HUES64 (cell line): ENCODE measurements around the gene RNMT.
A peak's percentile ranks its signal among the peaks of the same experiment; 100 is the strongest.

ENCODE experiments used
- H3K27ac ChIP-seq: 2 replicates; pipeline ENCODE4 v1.7.0; 2013; ENCODE audit warnings: low read depth, low read length, inconsistent platforms
- H3K27me3 ChIP-seq: 2 replicates; pipeline ENCODE4 v1.6.1; 2013; ENCODE audit warnings: mild to moderate bottlenecking, low read length; ENCODE audit not compliant: insufficient read depth
- H3K36me3 ChIP-seq: 2 replicates; pipeline ENCODE4 v1.6.1; 2013; ENCODE audit warnings: mild to moderate bottlenecking, low read length; ENCODE audit not compliant: insufficient read depth
- H3K4me1 ChIP-seq: 2 replicates; pipeline ENCODE4 v1.6.1; 2013; ENCODE audit warnings: mild to moderate bottlenecking, low read length, moderate library complexity; ENCODE audit not compliant: insufficient read depth
- H3K4me3 ChIP-seq: 2 replicates; pipeline ENCODE4 v1.5.1; 2013; ENCODE audit warnings: mild to moderate bottlenecking, low read length, moderate library complexity
- H3K9ac ChIP-seq: 2 replicates; pipeline ENCODE4 v1.6.1; 2013; ENCODE audit warnings: mild to moderate bottlenecking, low read depth, low read length
- H3K9me3 ChIP-seq: 2 replicates; pipeline ENCODE4 v1.6.1; 2013; ENCODE audit warnings: low read depth, low read length; ENCODE audit not compliant: insufficient read depth
- WGBS: fragments of 150-250, 120-280 bp; methylation state at CpG from one replicate; pipeline ENCODE4 v1.1.7; 2013; ENCODE audit warnings: missing lambda C conversion rate; 5-methylcytosine and 5-hydroxymethylcytosine counted together

The RNMT gene

DNA sequence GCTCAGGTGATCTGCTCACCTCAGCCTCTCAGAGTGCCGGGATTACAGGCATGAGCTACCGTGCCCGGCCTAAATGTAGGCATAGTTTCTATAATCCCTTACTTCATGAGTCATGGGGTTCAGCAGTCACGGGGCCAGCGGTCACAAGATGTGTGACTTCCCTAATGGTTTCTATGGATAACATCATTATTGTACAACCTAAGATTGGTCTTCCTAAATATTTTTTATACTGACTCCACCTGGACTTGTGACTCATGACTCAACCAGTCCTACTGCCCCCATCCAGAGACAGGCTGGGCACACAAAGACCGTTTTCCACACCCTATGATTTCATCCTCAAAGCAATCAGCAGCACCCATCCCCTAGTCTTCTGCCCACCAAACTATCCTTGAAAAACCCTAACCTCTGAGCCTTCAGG, 16.1 kb upstream of the RNMT start:
- Histone ChIP-seq H3K4me3 (no peak overlapping the region), H3K4me1 (peaks cover 17% of the 10 kb centered on the region), H3K36me3 (peaks cover 7% of the 10 kb centered on the region; the same call in 1 of the 2 replicates), H3K9ac (no peak overlapping the region), H3K9me3 (peaks cover 16% of the 10 kb centered on the region), H3K27ac (no peak overlapping the region), H3K27me3 (no peaks in the 10 kb centered on the region)
- WGBS: 92% methylated on average over 6 of the region's 6 CpGs

DNA sequence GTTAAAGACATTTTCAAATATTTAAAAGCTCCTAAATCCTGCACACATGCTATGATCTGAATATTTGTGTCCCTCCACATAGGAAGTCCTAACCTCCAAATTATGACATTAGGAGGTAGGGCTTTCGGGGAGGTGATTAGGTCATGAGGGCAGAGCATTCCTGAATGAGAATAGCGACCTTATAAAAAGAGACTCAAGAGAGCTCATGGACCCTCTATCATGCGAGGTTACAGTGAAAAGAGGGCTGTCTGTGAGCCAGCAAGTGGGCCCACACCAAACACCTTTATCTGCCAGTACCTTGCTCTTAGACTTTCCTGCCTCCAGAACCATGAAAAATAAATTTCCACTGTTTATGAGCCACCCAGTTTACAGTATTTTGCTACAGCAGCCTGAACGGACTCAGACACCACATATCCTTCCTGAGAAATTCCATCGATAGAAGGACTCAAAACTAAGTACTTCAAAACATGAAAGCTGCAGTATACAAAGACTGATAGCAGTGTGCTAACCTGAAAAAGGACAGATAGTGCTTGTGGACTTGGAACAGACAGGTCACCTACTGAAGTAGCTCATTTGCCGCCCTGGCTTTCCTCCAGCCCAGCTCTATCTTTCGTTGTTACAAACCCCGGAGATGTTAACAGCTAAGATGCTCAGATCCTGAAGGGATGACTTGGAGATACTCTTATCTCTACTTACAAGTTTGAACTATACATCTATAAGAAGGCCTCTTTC, 13.9 kb upstream of the RNMT start:
- Histone ChIP-seq H3K9me3 (peaks cover 4% of the 10 kb centered on the region; the same call in 1 of the 2 replicates), H3K36me3 (no peaks in the 10 kb centered on the region), H3K9ac (no peak overlapping the region), H3K4me1 (peaks cover 17% of the 10 kb centered on the region), H3K27me3 (no peaks in the 10 kb centered on the region), H3K27ac (peak overlapping the region; percentile 52; the same call in 1 of the 2 replicates), H3K4me3 (no peak overlapping the region)
- 83% methylated on average over 8 of the region's 8 CpGs for WGBS

DNA sequence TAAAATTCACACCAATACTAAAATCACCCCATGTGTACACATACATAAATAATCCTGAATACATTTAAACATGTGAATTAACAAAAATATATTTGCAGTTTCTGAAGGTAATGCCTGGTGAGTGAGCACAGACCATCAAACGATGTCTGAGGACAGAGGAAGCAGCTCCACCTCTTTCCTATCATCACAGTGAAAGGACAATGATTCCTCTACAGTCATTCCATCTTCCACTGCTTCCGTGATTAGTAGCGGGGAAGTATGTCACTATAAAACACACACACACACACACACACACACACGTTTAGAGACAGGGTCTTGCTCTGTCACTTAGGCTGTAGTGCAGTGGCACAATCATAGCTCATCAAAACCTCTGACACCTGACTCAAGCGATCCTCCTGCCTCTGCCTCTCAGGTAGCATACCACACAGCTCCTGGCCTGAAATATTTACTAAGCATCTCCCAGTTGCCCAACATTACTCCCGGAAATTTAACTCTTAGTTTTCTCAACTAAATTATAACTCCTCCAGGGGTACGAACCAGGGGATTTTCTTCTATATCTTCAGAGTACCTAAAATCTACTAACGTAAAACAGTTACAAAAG, 12.9 kb upstream of the RNMT start:
- H3K27ac ChIP-seq: no peak overlapping the region
- H3K9ac ChIP-seq: no peak overlapping the region
- 88% methylated on average over 8 of the region's 8 CpGs for WGBS
- peaks cover 17% of the 10 kb centered on the region for H3K4me1 ChIP-seq
- H3K36me3 ChIP-seq: 0 out of 2 replicates have a peak, but pooled peaks cover 4% of the 10 kb centered on the region
- H3K27me3 ChIP-seq: no peaks in the 10 kb centered on the region
- H3K9me3 ChIP-seq: no peaks in the 10 kb centered on the region
- H3K4me3 ChIP-seq: no peak overlapping the region

DNA sequence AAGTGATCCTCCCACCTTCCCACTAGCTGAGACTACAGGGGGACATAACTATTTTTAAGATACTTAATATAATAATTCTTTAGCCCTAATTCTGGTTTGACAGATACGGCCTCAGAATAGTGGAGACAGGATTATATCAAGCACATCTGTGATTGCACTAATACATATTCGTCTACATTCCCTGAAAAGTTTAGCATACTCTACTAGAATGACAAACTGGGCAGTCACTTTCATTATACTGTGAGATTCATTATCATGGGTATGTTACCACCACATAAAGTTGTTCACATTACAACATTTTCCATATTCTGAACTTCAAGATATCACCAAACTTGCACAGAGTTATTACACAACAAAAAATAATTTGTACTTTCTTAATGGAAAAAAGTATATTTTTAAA, 11.1 kb upstream of the RNMT start:
- WGBS: 100% methylated on average over 2 of the region's 2 CpGs
- Histone ChIP-seq H3K9me3 (no peaks in the 10 kb centered on the region), H3K36me3 (0 out of 2 replicates have a peak, but pooled peaks cover 4% of the 10 kb centered on the region), H3K4me1 (peaks cover 17% of the 10 kb centered on the region), H3K9ac (no peak overlapping the region), H3K27me3 (no peaks in the 10 kb centered on the region), H3K4me3 (no peak overlapping the region), H3K27ac (no peak overlapping the region)

DNA sequence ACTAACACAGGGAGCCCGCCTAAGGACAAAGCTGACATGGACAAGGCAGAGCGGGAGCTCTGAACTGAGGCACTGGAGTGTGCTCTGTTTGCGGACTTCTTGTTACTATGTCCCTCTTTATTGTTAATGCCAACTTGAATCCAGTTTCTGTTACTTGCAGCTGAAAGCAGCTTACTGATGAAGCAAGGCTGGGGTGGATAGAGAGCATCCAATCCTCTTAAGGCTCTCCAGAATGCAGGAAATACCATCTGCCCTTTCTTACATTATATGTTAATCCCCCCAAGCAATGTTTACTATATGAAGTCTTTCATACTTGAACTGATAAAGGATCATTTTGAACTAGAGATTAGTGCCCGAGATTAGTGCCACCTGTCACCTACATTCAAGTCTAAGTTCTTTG, 9.6 kb upstream of the RNMT start:
- H3K27ac ChIP-seq: no peak overlapping the region
- WGBS: 89% methylated on average over 4 of the region's 4 CpGs
- H3K4me3 ChIP-seq: no peak overlapping the region
- 0 out of 2 replicates have a peak, but pooled peaks cover 4% of the 10 kb centered on the region for H3K36me3 ChIP-seq
- H3K4me1 ChIP-seq: peaks cover 17% of the 10 kb centered on the region
- H3K27me3 ChIP-seq: no peaks in the 10 kb centered on the region
- H3K9ac ChIP-seq: no peak overlapping the region
- no peaks in the 10 kb centered on the region for H3K9me3 ChIP-seq

DNA sequence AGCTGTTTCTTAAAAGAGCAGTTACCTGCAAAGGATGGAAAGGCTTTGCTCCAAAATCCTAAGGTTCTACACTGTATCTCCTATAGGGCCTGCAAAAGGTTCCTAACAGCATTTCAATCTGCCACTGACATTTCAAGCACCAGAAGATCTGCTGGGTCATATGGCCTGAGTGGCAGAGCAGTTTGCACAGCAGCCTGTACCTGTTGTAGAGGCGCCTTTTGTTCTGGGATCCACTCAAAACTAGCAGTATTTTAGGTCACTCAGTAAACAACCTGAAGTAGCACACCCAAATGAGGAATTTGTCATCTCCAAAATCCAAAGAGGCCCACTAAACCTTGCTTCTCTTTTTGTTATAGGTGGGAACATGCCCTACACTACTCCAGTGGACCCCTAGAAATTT, 6.3 kb upstream of the RNMT start:
- Histone ChIP-seq H3K4me1 (no peaks in the 10 kb centered on the region), H3K27ac (no peak overlapping the region), H3K9me3 (no peaks in the 10 kb centered on the region), H3K4me3 (no peak overlapping the region), H3K36me3 (0 out of 2 replicates have a peak, but pooled peaks cover 4% of the 10 kb centered on the region), H3K27me3 (no peaks in the 10 kb centered on the region), H3K9ac (no peak overlapping the region)
- WGBS: 95% methylated on average over 1 of the region's 1 CpG

DNA sequence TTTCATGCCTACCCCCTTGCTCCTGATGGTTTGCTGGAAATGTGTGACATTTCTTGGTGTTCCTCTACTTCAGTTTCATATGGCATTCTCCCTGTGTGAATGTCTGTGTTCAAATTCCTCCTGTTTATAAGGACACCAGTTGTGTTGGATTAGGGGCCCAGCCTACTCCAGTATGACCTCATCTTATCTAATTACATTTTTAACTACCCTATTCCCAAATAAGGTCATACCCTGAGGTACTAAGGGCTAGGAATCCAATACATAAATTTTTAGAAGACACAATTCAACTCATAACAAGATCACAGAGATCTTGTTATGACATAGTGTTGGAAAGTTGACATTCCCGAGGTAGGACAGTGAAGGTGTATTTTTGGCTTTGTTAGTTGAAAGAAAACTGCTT, 5.6 kb upstream of the RNMT start:
- Histone ChIP-seq H3K36me3 (0 out of 2 replicates have a peak, but pooled peaks cover 4% of the 10 kb centered on the region), H3K9ac (no peak overlapping the region), H3K9me3 (no peaks in the 10 kb centered on the region), H3K4me3 (no peak overlapping the region), H3K27ac (no peak overlapping the region), H3K27me3 (no peaks in the 10 kb centered on the region), H3K4me1 (no peaks in the 10 kb centered on the region)
- 83% methylated on average over 1 of the region's 1 CpG for WGBS

DNA sequence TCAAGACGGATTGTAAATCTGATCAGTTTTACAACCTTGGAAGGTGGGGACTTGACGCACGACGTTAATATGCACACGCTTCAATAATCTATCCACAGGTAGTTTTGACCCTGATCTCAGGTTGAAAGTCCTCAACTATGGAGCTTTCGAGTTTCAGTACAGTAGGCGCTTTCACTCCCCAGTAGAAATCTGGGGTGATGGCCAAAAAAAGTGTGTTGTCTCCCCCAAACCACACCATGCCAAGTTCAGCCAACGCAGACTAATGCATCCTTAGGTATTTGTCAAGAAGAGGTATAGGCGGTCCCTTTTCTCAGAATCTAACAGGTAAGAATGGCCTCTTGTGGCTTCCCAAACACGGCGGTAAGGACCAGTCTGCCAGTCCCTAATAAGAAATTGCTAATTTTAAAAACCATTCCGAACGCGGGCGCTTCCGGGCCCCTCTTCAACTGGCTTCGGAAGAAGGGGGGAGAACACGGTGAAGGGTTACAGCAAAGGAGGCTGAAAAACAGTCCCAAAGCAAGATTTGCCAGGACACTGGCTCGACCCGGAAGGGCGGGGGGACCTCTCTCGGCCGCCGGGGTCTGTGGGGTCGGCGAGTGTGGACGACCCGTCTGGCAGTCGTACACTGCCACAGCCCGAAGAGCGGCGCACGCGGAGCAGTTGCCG, 774 bp upstream of the RNMT start:
- 0 out of 2 replicates have a peak, but pooled peaks cover 4% of the 10 kb centered on the region for H3K36me3 ChIP-seq
- H3K4me3 ChIP-seq: peak overlapping the region; percentile 95
- H3K27ac ChIP-seq: peak overlapping the region; percentile 29; the same call in 1 of the 2 replicates
- no peaks in the 10 kb centered on the region for H3K9me3 ChIP-seq
- H3K9ac ChIP-seq: peak overlapping the region; percentile 87
- 6% methylated on average over 35 of the region's 35 CpGs for WGBS
- no peaks in the 10 kb centered on the region for H3K27me3 ChIP-seq
- peaks cover 8% of the 10 kb centered on the region; the same call in 1 of the 2 replicates for H3K4me1 ChIP-seq

DNA sequence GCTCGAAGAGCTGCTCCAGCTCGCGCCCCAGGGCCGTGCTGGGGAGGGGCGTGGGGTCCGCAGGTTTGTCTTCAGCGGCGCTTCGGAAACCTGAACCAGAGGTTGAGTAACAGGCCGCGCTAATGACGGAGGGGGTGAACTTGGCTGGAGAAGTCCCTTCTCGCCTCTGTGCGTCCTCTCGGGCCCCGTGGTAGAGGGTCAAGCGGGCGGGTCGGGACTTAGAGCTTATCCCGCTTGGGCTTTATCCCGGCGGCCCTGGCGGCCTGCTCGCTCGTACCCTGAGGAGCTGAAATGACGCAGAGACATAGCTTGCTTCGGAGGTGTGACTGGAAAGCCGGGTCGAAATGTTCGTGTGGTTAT, 479 bp downstream of the RNMT start:
- H3K27me3 ChIP-seq: no peaks in the 10 kb centered on the region
- no peaks in the 10 kb centered on the region for H3K9me3 ChIP-seq
- H3K4me3 ChIP-seq: peak overlapping the region; percentile 95
- peak overlapping the region; percentile 87 for H3K9ac ChIP-seq
- H3K4me1 ChIP-seq: peaks cover 8% of the 10 kb centered on the region; the same call in 1 of the 2 replicates
- H3K36me3 ChIP-seq: peaks cover 12% of the 10 kb centered on the region
- peak overlapping the region; percentile 87 for H3K27ac ChIP-seq
- under 1% methylated on average over 30 of the region's 30 CpGs for WGBS

DNA sequence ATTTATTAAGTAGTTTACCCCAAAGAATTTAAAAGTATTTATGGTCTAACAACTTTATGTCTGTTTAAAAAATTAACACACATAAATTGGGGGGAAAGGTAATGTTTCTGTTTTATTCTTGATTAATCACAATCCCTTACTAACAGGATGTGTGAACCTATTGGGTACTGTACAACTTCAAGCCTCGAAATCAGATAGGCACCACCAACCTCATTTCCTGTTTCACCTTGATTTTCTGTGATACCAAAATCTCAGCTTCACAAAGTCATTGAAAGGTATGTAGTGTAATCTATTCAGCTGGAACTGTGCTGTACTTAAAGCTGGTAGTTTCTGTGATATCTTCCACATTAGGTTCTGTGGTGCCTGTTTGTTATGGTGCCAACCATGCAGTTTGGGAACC, 4.0 kb downstream of the RNMT start:
- Histone ChIP-seq H3K9me3 (no peaks in the 10 kb centered on the region), H3K27me3 (no peaks in the 10 kb centered on the region), H3K9ac (no peak overlapping the region), H3K27ac (no peak overlapping the region), H3K4me1 (peaks cover 8% of the 10 kb centered on the region; the same call in 1 of the 2 replicates), H3K4me3 (no peak overlapping the region), H3K36me3 (peaks cover 41% of the 10 kb centered on the region)
- WGBS: 73% methylated on average over 1 of the region's 1 CpG

DNA sequence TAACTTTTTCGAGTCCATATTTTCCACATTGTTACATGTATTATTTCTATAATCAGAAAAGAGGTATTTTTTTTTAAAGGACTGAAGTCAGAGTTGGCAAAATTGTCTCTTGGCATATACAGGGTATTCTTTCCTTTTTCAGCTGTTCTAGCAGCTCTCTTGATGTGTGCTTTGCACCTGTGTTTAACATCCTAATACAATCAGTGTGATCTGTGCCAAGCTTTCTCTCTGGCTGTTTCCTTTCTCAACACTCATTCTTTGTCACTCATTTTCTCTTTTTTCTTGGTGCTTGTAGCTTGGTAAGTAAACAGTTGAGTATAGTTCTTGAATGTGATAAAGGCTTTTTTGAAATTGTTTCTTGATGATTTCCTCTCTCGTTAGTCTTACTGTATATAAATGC, 9.2 kb downstream of the RNMT start:
- H3K27ac ChIP-seq: no peak overlapping the region
- H3K9ac ChIP-seq: no peak overlapping the region
- H3K4me1 ChIP-seq: no peaks in the 10 kb centered on the region
- no peaks in the 10 kb centered on the region for H3K27me3 ChIP-seq
- H3K4me3 ChIP-seq: no peak overlapping the region
- no peaks in the 10 kb centered on the region for H3K9me3 ChIP-seq
- WGBS: 81% methylated on average over 1 of the region's 2 CpGs
- peaks cover 89% of the 10 kb centered on the region for H3K36me3 ChIP-seq
